Measurements from ENCODE around the gene CDC45. TPM values are rescaled to one million over a fixed set of nuclear protein-coding genes. Genes with fewer than 3 reads are reported as not detected.
"Not testable (repeated sequence)": the region's sequence is repeated elsewhere in the genome, so short reads cannot be mapped to it uniquely, and the experiment has no call there.

CDC45 gene, protein sequence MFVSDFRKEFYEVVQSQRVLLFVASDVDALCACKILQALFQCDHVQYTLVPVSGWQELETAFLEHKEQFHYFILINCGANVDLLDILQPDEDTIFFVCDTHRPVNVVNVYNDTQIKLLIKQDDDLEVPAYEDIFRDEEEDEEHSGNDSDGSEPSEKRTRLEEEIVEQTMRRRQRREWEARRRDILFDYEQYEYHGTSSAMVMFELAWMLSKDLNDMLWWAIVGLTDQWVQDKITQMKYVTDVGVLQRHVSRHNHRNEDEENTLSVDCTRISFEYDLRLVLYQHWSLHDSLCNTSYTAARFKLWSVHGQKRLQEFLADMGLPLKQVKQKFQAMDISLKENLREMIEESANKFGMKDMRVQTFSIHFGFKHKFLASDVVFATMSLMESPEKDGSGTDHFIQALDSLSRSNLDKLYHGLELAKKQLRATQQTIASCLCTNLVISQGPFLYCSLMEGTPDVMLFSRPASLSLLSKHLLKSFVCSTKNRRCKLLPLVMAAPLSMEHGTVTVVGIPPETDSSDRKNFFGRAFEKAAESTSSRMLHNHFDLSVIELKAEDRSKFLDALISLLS
- 10.0 TPM for total RNA-seq

DNA sequence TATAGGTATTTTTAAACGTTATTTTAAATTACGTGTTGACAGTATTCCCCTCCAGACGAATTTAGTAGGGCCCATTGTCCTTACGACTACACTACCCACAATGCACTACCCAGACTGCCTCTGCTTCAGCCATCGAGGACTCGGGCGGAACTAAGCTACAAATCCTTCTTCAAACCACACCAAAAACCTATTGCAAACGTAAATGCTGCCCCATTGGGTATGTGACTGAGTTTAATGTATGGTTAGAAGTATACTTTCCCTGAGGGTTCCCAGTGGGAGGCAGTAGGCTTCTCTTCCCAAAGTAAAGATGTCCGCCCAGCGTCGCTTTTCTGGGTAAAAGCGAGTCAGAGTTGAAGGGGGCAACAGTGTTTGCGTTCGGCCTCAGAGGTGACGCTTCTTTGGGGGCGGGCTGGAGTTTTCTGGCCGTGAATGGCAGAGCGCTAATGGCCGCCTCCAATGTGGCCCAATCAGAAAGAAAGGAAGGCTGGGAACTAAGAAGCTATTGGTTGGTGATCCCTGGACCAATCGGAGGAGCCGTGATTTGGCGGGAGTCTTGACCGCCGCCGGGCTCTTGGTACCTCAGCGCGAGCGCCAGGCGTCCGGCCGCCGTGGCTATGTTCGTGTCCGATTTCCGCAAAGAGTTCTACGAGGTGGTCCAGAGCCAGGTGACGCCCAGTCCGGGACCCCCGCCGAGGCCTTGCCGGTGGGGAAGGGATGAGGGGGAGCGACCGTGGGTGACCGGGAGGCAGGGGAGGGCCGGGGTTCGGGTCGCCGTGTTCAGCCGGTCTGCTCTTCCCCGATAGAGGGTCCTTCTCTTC, at the start of gene CDC45:
CDC45 (plus strand) TSS at position 566 of the 818 bp plus-strand sequence; CDS start at position 615, 49 bp downstream.
- peak; percentile 95 for ATAC-seq

DNA sequence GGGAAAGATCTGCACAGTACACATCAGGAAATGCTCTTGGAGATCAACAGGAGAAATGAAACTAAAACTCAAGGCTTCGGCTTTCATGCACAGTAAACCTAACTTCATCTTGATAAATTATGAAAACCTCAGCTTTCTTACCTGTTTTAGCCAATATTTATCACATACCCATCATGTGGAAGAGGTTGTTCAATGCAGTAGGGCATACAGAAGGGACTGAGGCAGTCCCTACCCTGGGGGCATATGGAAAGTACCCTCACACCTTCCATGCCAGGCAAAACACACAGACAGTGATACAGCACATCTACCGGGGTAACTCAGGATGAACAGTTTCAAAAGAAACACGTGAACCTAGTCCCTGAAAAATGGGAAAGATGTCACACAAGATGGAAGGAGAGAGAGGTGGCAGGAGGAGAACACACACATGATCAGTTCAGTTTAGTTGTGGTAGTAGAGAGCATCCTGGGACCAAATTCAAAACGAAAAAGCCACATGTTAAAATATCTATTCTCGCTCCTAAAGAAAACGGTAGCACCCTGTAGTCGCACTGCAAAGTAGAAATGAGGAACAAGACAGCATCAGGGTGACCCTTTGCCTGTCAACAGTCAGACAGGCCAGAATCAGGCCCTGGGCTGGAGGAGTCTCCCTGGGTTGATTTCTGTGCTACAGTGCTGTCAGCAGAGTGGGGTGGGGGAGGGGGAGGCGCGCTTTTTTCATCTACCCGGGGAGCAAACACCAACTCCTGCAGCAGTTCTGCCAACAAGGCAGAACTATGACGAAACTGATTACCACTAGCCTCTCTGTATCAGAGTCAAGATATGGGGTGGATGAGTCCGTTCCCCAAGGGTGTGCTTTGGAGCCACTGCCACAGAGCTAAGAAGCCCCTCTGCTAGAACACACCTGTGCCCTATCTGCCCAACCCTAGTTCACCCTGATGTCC, 49.5 kb upstream of the CDC45 start:
- ATAC-seq: no peak

DNA sequence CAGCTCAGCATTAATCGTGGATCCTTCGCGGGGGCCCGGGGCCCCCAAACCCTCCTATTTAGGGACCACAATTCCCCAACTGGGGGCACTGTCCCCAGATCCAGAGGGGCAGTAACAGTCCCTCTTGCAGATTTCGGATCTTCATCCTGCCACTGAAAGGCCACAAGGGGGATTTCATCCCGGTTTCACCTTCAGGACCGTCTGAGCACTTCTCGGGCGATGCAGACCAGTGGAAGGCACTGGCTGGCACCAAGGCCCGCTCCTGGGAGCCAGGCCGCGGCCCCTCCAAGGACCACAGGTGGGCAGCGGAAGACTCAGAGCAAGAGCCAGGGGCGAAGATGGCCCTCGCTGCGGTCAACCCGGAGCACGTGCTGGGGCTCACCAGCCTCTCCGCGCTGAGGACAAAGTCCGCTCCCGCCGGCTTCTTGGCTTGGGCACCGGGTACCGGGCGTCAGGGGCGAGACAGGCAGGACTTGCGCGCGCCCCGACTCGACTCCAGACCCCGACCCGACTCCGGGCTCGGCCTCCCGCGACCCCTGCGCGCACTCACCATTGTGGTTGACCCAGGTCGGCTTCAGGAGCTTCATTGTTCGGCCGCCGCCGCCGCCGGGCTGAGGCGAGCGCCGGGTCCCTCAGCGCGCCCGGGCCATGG, 48.7 kb upstream of the CDC45 start:
- no peak for ATAC-seq

DNA sequence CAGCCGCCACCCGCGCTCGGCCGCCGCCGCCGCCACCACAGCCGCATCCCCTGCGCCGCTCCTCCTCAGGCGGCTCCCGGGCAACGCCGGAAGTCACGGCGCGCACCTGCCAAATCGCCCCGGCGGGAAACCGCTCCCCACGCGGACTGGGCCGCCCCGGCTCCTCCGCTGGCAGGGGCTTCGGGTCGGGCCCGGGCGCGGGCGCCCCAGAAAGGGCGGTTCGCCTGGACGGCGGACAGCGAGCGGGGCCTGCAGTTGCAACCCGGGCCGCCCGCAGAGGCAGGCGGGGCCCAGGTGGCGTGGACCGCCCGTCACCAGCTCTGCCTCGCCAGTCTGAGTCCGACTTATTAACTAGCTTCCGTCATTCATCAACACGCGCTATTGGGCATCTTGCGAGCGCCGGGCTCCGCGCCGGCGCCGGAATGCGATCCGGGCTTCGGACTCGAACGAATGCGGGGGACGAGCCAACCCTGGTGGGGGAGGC, 48.0 kb upstream of the CDC45 start, which contains the start of gene HIRA:
HIRA (minus strand) TSS at position 85 of the 484 bp plus-strand sequence. CDS start 257 bp downstream, outside the sequence.
- peak; percentile 74 for ATAC-seq

DNA sequence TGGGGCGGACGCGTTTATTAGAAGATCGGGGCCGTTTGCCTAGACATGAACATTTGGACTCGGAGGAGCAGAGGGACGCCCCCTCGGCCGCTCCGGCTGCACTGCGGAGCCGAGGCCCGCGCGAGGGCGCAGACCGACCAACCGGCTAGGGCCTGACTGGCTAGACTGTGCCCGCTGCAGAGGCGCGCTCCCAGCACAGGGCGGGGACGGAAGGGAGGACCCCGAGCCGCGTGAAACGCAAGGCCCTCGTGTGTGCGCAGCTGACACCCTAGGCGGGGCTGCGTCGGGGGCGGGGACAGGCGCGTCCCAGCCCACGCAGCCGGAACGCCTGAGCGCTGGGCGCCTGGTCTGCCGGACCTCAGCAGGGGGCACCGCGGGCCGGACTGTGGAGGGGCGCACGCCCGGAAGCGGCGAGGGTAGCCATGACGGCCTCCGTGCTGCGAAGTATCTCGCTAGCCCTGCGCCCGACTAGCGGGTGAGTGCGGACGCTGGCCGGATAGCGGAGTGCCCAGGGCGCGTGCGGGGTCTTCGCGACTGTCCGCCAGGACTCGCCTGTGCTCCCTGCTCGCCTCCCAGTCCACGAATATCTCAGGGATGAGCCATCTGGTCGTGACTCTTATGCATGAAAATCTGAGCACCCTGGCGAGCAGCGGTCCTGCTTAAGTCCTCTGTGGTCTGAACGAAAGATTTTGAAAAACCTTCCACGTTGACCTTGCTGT, 47.4 kb upstream of the CDC45 start, which contains the start of gene MRPL40:
MRPL40 (plus strand) TSS at position 413 of the 719 bp plus-strand sequence; CDS start at position 423, 10 bp downstream.
- ATAC-seq: peak; percentile 97

DNA sequence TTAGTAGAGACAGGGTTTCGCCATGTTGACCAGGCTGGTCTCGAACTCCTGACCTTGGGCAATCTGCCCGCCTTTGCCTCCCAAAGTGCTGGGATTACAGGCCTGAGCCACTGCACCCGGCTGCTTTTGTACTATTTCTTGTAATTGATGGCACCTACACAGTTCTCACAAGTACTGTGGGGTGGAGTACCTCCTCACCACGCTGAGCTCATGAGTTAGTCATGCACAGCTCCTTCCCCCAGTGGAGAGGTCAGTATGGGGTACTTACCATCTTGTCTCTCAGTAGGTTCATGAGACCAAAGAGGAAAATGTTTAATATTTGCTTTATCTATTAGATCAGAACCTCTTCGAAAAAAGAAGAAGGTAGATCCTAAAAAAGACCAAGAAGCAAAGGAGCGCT, 45.3 kb upstream of the CDC45 start:
- ATAC-seq: no peak

DNA sequence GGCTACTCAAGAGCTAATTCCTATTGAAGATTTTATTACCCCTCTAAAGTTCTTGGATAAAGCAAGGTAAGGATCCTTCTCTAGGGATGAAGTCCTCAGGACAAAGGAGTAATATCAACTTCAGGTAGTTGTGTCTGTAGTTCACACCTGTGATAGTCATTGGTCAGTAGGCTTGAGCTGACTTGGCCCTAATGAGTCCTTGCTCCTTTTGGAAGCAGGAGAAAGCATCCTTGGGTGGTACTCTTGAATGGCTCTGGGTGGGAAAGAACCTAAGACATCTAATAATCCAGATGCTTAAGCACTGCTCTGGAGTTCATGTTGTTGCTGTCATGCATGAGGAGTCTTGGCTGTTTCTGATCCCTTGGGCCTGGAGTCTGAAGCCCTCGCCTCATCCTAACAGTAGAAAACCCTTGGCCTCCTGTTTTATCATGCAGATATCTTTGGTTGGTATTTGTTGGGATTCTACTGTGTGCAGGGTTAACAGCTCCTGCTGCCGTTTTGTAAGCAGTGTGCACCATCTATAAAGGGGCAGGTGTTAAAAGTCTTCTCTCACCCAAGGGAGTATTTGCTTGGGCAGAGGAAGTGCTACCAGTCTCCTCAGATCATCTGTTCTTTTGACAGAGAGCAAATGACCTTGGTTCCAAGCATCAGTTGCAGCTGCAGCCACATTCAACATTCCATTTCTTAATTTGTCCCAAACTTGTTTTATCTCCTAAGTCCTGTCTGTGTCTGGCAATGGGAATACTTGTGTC, 44.7 kb upstream of the CDC45 start:
- ATAC-seq: no peak

DNA sequence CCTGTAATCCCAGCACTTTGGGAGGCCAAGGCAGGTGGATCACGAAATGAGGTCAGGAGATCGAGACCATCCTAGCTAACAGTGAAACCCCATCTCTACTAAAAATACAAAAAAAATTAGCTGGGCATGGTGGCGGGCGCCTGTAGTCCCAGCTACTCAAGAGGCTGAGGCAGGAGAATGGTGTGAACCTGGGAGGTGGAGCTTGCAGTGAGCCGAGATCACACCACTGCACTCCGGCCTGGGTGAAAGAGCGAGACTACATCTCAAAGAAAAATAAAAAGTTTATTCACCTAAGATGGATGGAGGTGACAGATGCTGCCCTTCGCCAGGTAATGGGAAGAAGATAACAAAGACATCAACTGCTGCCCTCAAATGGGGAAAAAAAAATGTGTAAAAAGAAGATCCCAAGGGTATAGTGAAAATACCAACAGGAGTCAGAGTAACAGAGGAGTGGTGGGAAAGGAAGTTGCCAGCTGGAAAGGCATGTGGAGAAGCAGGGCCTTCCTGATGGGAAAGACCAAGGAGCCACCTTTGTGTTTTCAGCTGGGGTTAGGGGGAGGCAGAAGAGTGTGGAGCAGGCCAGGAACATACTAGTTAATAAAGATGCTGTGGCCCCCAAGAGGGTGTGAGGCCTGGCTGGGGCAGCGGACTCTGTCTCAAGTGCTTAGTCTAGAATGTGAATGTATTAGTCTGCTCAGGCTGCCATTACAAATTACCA, 43.1 kb upstream of the CDC45 start:
- ATAC-seq: not testable (repeated sequence)

DNA sequence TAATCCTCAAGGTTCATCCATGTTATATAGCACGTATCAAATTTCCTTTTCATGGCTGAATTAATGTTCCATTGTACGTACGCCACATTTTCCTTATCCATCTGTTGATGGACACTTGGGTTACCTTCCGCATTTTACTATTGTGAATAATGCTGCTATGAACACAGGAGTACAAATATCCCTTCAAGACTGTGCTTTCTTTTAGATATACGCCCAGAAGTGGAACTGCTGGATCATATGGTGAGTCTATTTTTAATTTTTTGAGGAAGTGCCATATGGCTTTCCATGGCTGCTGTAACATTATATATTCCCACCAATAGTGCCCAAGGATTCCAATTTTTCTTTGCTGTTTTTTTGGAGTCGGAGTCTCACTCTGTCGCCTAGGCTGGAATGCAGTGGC, 41.4 kb upstream of the CDC45 start:
- ATAC-seq: no peak

DNA sequence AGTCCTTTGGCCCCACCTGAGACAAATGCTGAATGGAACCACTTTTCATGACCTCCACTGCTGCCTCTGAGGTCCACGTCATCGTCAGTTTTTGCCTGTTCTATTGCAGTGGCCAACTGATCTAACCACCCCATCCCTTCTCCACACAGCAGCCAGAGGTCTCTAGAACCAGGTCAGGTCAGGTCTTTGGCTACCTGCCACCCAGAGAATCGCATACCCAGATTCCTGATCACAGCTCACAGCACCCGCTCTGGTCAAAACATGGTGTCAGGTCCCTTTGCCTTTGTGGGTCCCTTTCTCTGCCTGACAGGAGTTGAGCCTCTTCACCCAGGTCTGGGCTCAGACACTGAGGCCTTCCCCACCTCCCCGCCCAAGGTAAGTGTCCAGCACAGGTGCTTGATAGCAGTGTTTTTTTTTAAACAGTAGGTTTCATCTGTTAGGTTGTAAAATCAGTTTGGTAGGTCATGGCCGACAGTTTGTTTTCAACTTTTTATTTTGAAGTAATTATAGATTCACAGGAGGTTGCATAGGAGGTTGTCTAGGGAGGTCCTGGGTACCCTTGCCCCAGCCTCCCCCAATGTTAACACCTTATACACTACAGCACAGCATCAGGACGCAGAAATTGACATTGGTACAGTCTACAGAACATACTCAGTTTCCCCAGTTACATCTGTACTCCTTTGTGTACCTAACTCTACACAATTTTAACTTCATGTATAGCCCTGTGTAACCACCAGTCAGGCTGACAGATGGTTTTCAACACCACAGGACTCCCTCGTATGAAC, 39.1 kb upstream of the CDC45 start:
- ATAC-seq: no peak

DNA sequence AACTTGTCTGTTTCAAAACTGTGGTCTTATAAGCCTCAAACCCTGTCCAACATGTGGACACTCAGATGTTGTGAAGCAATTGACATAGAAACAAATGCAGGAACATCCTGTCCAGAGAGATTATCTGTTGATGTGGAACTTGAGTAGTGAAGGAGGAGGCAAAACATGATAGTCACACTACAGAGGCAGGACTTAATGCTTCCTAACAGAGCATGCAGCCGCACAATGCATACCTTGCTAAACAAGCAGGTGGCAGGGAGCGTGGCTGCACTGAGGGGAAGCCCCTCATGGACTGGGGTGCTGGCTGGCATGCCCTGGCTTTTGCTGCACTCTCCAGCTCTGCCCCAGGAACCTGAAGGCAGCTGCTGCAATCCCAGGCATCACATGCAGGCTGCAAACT, 37.6 kb upstream of the CDC45 start:
- no peak for ATAC-seq

DNA sequence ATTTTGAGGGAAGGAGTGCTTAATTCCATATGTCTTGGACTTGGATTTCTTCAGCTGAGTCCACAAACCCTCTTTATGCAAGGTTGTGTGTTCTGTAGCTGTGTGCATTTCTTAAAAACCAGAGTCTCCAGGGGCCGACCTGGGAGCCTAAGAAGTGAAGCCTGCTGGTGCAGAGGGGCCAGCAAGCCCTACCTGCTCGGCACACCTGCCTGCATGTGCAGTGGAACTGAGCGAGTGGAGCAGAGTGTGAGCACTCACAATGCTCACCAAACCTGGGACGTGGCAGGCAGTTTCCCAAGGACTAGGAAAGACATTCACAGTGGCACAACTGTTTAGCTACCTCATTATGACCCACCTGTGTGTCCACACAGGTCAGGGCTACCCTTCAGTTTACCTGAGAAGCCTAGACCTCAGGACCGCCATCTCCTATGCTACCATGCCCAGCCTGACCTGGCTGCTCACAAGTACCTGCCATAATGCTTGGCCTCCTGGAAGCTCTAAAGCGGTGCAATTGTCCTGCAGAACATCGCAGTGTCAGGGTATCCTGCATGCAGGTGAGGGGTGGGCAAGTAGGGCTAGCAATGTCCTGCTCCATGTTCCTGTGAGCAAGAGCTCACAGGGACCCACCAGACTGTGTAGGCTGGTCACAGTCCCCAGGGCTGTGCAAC, 36.0 kb upstream of the CDC45 start:
- no peak for ATAC-seq

DNA sequence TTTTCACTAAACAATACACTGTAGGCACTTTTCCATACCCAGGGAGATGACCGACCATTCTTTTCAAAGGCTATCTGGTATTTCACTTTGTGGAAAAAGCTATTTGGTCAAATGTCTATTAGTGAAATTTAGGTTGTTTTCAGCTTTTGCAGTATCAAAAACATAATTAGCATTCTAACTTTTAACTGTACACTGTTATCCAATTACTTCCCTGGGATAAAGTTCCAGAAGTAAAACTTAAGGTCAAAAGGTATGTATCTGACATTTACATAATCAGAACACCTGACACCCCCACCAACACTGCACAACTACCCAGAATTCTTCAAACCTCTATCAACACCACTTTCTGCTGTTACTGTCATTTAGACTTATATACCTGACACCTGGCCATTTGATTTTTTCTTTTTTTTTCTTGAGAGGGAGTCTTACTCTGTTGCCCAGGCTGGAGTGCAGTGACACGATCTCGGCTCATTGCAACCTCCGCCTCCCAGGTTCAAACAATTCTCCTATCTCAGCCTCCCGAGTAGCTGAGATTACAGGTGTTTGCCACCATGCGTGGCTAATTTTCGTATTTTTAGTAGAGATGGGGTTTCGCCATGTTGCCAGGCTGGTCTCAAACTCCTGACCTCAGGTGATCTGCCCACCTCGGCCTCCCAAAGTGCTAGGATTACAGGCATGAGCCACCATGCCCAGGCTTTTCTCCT, 34.3 kb upstream of the CDC45 start:
- ATAC-seq: not testable (repeated sequence)

DNA sequence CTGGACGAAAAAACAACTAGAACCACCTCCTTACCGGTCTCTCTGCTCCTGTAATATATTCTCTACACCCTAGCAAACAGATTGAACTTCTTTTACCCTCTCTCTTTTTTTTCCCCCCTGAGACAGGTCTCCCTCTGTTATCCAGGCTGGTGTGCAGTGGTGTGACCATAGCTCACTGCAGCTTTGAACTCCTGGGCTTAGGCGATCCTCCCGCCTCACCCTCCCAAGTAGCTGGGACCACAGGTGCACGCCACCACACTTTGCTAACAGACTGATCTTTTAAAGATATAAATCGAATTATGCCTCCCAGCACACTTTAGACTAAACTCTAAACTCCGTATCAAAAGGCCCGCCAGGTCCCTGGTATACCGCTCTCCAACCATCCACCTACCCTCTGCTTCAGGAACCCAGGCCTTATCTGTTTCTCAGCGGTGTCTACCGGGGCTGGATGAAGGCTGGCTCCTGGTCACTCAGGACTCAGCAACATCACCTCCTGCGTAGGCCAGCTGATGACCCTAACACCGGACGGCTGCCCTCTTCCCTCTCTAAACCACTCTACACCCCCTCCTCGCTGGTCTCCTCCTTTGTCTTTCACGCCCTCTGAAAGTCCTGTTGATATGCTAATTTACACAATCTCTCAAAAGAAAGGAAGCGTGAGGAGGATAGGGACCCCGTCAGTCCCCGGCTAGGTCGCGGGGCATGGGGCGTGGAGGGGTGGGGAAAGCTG, 33.0 kb upstream of the CDC45 start:
- ATAC-seq: peak; percentile 2

DNA sequence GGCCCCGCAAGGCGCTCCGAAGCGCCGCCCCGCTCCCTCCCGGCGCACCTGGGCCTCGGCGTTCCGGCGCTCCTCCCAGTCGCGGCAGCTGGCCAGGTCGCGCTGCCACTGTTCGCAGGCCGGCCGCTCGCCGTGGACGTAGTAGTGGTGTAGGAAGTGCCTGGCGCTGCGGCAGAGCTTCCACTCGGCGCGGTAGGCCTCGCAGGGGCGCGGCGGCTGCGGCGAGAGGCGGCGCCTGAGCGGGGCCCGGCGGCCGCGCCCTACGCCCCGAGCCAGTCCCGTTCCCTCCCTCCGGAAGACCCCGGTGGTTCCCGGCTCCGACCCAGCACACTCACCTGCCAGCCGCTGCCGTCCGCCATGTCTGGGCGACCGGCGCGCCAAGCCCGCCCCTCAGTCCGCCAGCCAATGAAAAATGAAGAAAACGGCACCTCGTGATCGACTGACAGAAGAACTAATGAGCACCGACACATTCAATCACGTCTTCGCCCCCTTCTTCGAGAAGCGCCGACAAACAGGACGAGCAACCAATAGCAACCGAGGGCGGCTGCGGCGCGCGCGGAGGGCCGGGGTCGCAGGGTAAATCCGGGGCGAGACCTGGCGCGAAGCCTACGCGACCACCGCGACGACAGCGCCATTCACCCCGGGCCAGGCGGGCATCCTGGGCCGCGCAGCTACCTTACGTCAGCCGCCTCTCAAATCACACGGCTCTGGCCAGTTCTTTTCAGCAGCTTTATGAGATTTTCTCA, 32.2 kb upstream of the CDC45 start, which contains the start of gene C22orf39:
C22orf39 (minus strand) TSS at position 382 of the 746 bp plus-strand sequence; CDS start at position 359, 23 bp downstream.
- peak; percentile 92 for ATAC-seq

Data from esophagus mucosa (tissue), 1 donor.